Upper lobe of left lung (tissue), 6 donors: ENCODE data around the gene PHOX2A. TPM values are rescaled to one million over a fixed set of nuclear protein-coding genes. Genes with fewer than 3 reads are reported as not detected.

Experiments
- ATAC-seq, 2 donors: fragments of 200-7000 bp; cut with Tn5 transposase; one replicate each; pipeline ENCODE4 v1.9.1; 2022; ENCODE audit warnings: mild to moderate bottlenecking in 2 of 2, moderate library complexity in 2 of 2; ENCODE audit not compliant: low FRiP score in 2 of 2
- DNase-seq, 2 donors: peaks; one replicate each; pipeline ENCODE4 v3.0.0-alpha.2; 2019 to 2020
- H3K27ac ChIP-seq, 4 donors: fragments of 200-600 bp; sonication (generic); one replicate each; pipeline ENCODE4 v1.5.1; 2016 to 2019
- H3K27me3 ChIP-seq, 4 donors: fragments of 200-600 bp; sonication (generic); one replicate each; pipeline ENCODE4 v1.5.1; 2017 to 2019
- H3K36me3 ChIP-seq, 4 donors: fragments of 200-600 bp; sonication (generic); one replicate each; pipeline ENCODE4 v1.5.1; 2016 to 2019
- H3K4me1 ChIP-seq, 4 donors: fragments of 200-600 bp; sonication (generic); one replicate each; pipeline ENCODE4 v1.5.1; 2018 to 2019
- H3K4me3 ChIP-seq, 4 donors: fragments of 200-600 bp; sonication (generic); one replicate each; pipeline ENCODE4 v1.5.1; 2017 to 2019; ENCODE audit warnings: mild to moderate bottlenecking in 2 of 4, moderate library complexity in 1 of 4
- H3K9me3 ChIP-seq, 4 donors: fragments of 200-600 bp; sonication (generic); one replicate each; pipeline ENCODE4 v1.5.1; 2018 to 2019
- EP300 ChIP-seq, 4 donors: sonication (generic); formaldehyde crosslinking; IDR thresholded peaks; one replicate each; pipeline ENCODE4 v1.5.1; 2017; ENCODE audit warnings: antibody characterized with exemption in 4 of 4, control low read depth in 2 of 4
- POLR2A ChIP-seq, 4 donors: fragments of 450-650 bp; IDR thresholded peaks; one replicate each; pipeline ENCODE4 v1.5.1; 2016 to 2017; ENCODE audit warnings: antibody characterized with exemption in 4 of 4, mild to moderate bottlenecking in 2 of 4
- POLR2AphosphoS5 ChIP-seq, 2 donors: sonication (generic); formaldehyde crosslinking; IDR thresholded peaks; one replicate each; pipeline ENCODE4 v1.5.1; 2017; ENCODE audit warnings: antibody characterized with exemption in 2 of 2
- WGBS, 2 donors: methylation state at CpG; one replicate each; pipeline ENCODE4 v1.1.5; 2017 to 2018; 5-methylcytosine and 5-hydroxymethylcytosine counted together
- total RNA-seq, 6 donors: library from RNA; depleted of rRNA in 4 of 6; stranded (reverse); fragments of >200 nt in 4 of 6; gene quantifications; one replicate each; pipeline versions ENCODE4 v1.1.0 to v1.2.1, GENCODE V29; 2016 to 2021
- TF ChIP-seq, protein P1 (sequence below), 6 experiments: fragments of 450-650 bp in 4 of 6; fragments of 200-600 bp in 2 of 6; sonication (generic) in 2 of 6; IDR thresholded peaks; one replicate each; pipeline ENCODE4 v1.5.1; 2016 to 2019; ENCODE audit warnings: antibody characterized with exemption in 6 of 6
- donor health status: DM: no; HTN: no; CAD: no; lungs with moderate emphysema.
- donor health status: DM: no; HTN: yes; CAD: no; lungs with severe emphysema.

The PHOX2A gene
- total RNA-seq, 6 donors from 2014 or later, result not detected

DNA sequence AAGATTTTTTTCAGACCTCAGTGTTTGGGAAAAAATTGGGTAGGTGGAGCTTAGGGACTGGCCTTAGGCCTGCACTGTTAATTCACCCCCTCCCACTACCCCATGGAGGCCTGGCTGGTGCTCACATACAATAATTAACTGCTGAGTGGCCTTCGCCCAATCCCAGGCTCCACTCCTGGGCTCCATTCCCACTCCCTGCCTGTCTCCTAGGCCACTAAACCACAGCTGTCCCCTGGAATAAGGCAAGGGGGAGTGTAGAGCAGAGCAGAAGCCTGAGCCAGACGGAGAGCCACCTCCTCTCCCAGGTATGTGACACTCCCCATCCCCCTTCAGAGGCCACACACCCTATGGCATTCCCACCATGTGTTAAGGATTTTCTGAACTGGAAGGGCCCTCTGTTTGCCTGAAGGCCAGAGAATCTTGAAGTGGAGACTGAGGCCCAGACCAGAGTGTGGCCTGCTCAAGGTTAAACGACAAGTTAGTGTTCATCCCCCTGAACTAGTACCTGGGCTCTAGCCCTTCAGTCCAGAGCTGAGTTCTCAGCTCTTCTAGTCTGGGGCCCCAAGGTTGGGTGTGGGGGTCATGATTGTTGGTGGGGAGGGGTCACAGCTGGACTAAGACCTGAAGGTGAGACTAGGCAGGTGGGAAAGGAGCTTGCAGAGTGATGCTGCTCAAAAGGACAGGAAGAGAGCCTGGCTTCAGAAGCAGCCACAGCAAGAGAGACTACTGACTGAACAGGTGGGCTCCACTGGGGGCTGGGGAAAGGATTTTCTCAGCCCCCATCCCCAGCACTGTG is 54.3 kb downstream of the PHOX2A start:
- ATAC-seq (peak; percentile 31 to 89), DNase-seq (peak in 1 of 2 donors; percentile 58)
- Histone ChIP-seq H3K27me3 (no peaks in the 10 kb centered on the region), H3K27ac (peak overlapping the region; percentile 24 to 62 (median 60)), H3K4me3 (no peak overlapping the region), H3K4me1 (peaks cover 0 to 25% (median 6%) of the 10 kb centered on the region in 4 donors), H3K36me3 (no peaks in the 10 kb centered on the region), H3K9me3 (no peaks in the 10 kb centered on the region)
- TF ChIP-seq EP300 (IDR thresholded peaks at IDR 0.05), result no peak
- TF ChIP-seq POLR2AphosphoS5 (IDR thresholded peaks at IDR 0.05), result no peak
- TF ChIP-seq POLR2A (IDR thresholded peaks at IDR 0.05), result no peak
- TF ChIP-seq, protein P1, sequence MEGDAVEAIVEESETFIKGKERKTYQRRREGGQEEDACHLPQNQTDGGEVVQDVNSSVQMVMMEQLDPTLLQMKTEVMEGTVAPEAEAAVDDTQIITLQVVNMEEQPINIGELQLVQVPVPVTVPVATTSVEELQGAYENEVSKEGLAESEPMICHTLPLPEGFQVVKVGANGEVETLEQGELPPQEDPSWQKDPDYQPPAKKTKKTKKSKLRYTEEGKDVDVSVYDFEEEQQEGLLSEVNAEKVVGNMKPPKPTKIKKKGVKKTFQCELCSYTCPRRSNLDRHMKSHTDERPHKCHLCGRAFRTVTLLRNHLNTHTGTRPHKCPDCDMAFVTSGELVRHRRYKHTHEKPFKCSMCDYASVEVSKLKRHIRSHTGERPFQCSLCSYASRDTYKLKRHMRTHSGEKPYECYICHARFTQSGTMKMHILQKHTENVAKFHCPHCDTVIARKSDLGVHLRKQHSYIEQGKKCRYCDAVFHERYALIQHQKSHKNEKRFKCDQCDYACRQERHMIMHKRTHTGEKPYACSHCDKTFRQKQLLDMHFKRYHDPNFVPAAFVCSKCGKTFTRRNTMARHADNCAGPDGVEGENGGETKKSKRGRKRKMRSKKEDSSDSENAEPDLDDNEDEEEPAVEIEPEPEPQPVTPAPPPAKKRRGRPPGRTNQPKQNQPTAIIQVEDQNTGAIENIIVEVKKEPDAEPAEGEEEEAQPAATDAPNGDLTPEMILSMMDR (IDR thresholded peaks at IDR 0.05), result no peak
- WGBS, 2 donors, result 26 to 62% methylated on average over 3 of the region's 3 CpGs

Other genes starting within 250 kb of the PHOX2A start
- gene IL18BP, start 245.3 kb downstream of the PHOX2A start, total RNA-seq, result 10 to 100 TPM in 4 of 6 donors, 1 to 10 TPM in 2; 4.6 to 45.1 (median 16.9) TPM
- gene NUMA1, start 163.6 kb downstream of the PHOX2A start, total RNA-seq, result 100 to 1,000 TPM; 185 to 666 (median 241) TPM
- gene LRRC51, start 163.3 kb downstream of the PHOX2A start, total RNA-seq, result 10 to 100 TPM in 3 of 6 donors, 1 to 10 TPM in 3; 5.3 to 19.2 (median 10.3) TPM
- gene LAMTOR1, start 140.9 kb downstream of the PHOX2A start, total RNA-seq, result 100 to 1,000 TPM in 4 of 6 donors, 10 to 100 TPM in 2; 86.0 to 162 (median 114) TPM
- under 1 TPM in 1 of 6 donors, not detected in 5; 0.30 TPM for gene TOMT, start 138.3 kb downstream of the PHOX2A start, total RNA-seq
- 10 to 100 TPM; 12.8 to 39.1 (median 29.5) TPM for gene ANAPC15, start 131.5 kb downstream of the PHOX2A start, total RNA-seq
- gene FOLR3, start 108.5 kb downstream of the PHOX2A start, total RNA-seq, result 10 to 100 TPM in 2 of 6 donors, 1 to 10 TPM in 2, not detected in 2; 1.4 to 69.7 (median 9.5) TPM
- 100 to 1,000 TPM; 132 to 523 (median 171) TPM for gene FOLR1, start 52.0 kb downstream of the PHOX2A start, total RNA-seq
- gene FOLR2, start 27.4 kb downstream of the PHOX2A start, total RNA-seq, result 10 to 100 TPM in 3 of 6 donors, 1 to 10 TPM in 3; 4.8 to 28.7 (median 12.8) TPM
- 100 to 1,000 TPM in 4 of 6 donors, 10 to 100 TPM in 2; 84.0 to 383 (median 180) TPM for gene INPPL1, start 19.4 kb downstream of the PHOX2A start, total RNA-seq
- gene CLPB, start 190.4 kb upstream of the PHOX2A start, total RNA-seq, result 10 to 100 TPM; 18.9 to 31.4 (median 26.8) TPM